A673 (cell line): ENCODE measurements around the gene DNASE2B. TPM values are rescaled to one million over a fixed set of nuclear protein-coding genes. Genes with fewer than 3 reads are reported as not detected.

Source experiments
- BruUV-seq: library from RNA; stranded (reverse); fragments of 400-500 nt; replicated peaks from 2 replicates; lab custom pipeline; 2021; lab: Mats Ljungman, UMichigan
- CTCF ChIA-PET: fragments of 300-600 bp; sonication (Branson Sonifier 250); formaldehyde crosslinking; loops from one replicate; lab custom pipeline; 2022; ENCODE audit warnings: antibody characterized with exemption; lab: Charles Lee
- POLR2A ChIA-PET: fragments of 300-600 bp; sonication (Branson Sonifier 250); formaldehyde crosslinking; loops from one replicate; lab custom pipeline; 2022; ENCODE audit warnings: antibody characterized with exemption; ENCODE audit not compliant: low non-redundant PET; lab: Charles Lee
- DNase-seq: peaks from one replicate; pipeline ENCODE4 v3.0.0-alpha.2; 2015; ENCODE audit warnings: low spot score
- H3K27ac ChIP-seq: fragments of 200-600 bp; sonication (generic); 2 replicates; pipeline ENCODE4 v1.5.1; 2016; ENCODE audit warnings: mixed run types, low read depth, mild to moderate bottlenecking, mixed read lengths, antibody characterized with exemption, low read length; ENCODE audit not compliant: poor library complexity, severe bottlenecking
- H3K27me3 ChIP-seq: fragments of 200-600 bp; sonication (generic); replicated peaks from 2 replicates; pipeline ENCODE4 v1.6.1; 2017; ENCODE audit warnings: mixed run types, low read depth, mild to moderate bottlenecking, mixed read lengths, antibody characterized with exemption, low read length; ENCODE audit not compliant: insufficient read depth, poor library complexity
- H3K36me3 ChIP-seq: fragments of 200-600 bp; sonication (generic); 2 replicates; pipeline ENCODE4 v1.6.1; 2016; ENCODE audit warnings: mixed run types, mild to moderate bottlenecking, mixed read lengths, antibody characterized with exemption, low read length; ENCODE audit not compliant: insufficient read depth, poor library complexity, severe bottlenecking
- H3K4me1 ChIP-seq: fragments of 200-600 bp; sonication (generic); 2 replicates; pipeline ENCODE4 v1.6.1; 2017; ENCODE audit warnings: mixed run types, mild to moderate bottlenecking, mixed read lengths, antibody characterized with exemption, low read length; ENCODE audit not compliant: insufficient read depth, poor library complexity, severe bottlenecking
- H3K4me3 ChIP-seq: fragments of 200-600 bp; sonication (generic); 2 replicates; pipeline ENCODE4 v1.5.1; 2016; ENCODE audit warnings: low read depth, mixed run types, mild to moderate bottlenecking, mixed read lengths, low read length; ENCODE audit not compliant: poor library complexity, severe bottlenecking
- H3K9me3 ChIP-seq: fragments of 200-600 bp; sonication (generic); 2 replicates; pipeline ENCODE4 v1.6.1; 2016; ENCODE audit warnings: mixed run types, low read depth, mild to moderate bottlenecking, mixed read lengths, antibody characterized with exemption, low read length; ENCODE audit not compliant: poor library complexity, severe bottlenecking
- EZH2 ChIP-seq: fragments of 200-600 bp; sonication (generic); IDR thresholded peaks from 2 replicates; pipeline ENCODE4 v1.6.1; 2017; ENCODE audit warnings: borderline replicate concordance, low read depth, mild to moderate bottlenecking, mixed read lengths, antibody characterized with exemption, low read length; ENCODE audit not compliant: poor library complexity, severe bottlenecking
- intact Hi-C: fragments of 100-400 bp; cut with micrococcal nuclease; formaldehyde crosslinking; loops from one replicate; pipeline ENCODE4 v1.10.0; 2022; ENCODE audit not compliant: unreplicated experiment
- total RNA-seq: library from RNA; stranded (reverse); gene quantifications from 2 replicates; pipeline ENCODE4 v1.2.3, GENCODE V29; 2021
- TF ChIP-seq, protein P1 (sequence below): fragments of 300-800, 200-600 bp; sonication (generic); conservative IDR thresholded peaks from 2 replicates; pipeline ENCODE4 v1.5.1; 2017; ENCODE audit warnings: low read depth, mild to moderate bottlenecking, antibody characterized with exemption, low read length, moderate library complexity, mixed read lengths

Gene DNASE2B
- total RNA-seq, 1 experiment from 2014 or later: not detected

GRCh38 chr1:84424513-84425149, 26.3 kb downstream of the DNASE2B start:
- BruUV-seq: no TSS peak
- no peak overlapping the region for H3K27ac ChIP-seq
- DNase-seq: no peak
- intact Hi-C loops: no loop called here
- H3K27me3 ChIP-seq: no peaks in the 10 kb centered on the region
- ChIA-PET CTCF (no interaction called here), POLR2A (no interaction called here)
- H3K36me3 ChIP-seq: no peaks in the 10 kb centered on the region
- H3K4me3 ChIP-seq: no peak overlapping the region
- H3K9me3 ChIP-seq: no peaks in the 10 kb centered on the region
- TF ChIP-seq EZH2: no peak
- TF ChIP-seq, protein P1, sequence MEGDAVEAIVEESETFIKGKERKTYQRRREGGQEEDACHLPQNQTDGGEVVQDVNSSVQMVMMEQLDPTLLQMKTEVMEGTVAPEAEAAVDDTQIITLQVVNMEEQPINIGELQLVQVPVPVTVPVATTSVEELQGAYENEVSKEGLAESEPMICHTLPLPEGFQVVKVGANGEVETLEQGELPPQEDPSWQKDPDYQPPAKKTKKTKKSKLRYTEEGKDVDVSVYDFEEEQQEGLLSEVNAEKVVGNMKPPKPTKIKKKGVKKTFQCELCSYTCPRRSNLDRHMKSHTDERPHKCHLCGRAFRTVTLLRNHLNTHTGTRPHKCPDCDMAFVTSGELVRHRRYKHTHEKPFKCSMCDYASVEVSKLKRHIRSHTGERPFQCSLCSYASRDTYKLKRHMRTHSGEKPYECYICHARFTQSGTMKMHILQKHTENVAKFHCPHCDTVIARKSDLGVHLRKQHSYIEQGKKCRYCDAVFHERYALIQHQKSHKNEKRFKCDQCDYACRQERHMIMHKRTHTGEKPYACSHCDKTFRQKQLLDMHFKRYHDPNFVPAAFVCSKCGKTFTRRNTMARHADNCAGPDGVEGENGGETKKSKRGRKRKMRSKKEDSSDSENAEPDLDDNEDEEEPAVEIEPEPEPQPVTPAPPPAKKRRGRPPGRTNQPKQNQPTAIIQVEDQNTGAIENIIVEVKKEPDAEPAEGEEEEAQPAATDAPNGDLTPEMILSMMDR: no peak
- H3K4me1 ChIP-seq: peaks cover 5% of the 10 kb centered on the region

DNA sequence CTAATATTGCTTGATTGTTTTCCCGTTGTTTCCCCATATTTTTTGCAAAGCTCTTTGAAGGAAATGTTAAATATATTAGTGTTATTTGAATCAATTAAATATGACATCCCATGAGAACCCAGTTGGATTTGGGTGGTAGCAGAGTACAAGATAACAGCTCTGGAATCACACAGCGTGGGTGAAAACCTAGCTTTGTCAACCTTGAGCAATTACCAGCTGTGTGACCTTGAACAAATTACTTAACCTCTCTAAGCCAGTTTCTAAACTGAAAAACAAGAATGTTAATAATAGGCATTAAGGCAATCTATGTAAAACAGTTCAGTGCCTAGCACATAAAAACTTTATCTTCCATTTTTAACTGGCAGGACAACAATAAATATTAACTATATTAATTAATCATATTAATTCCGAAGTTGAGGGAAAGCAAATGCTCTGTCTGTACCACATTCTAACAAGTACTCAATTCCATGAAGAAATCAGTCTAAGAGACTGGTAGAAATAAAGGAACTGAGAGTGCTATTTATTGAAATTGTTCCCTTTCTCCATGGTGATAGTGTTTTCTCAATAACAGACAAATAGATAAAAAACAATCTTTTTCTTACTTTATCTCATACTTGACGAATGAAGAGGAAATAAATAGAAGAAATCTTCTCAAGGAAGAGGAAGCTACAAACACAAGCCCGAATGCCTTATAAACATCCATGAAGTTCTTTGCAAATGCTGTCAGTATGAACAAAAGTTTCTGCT, 27.0 kb downstream of the DNASE2B start:
- CTCF ChIA-PET: no interaction called here

DNA sequence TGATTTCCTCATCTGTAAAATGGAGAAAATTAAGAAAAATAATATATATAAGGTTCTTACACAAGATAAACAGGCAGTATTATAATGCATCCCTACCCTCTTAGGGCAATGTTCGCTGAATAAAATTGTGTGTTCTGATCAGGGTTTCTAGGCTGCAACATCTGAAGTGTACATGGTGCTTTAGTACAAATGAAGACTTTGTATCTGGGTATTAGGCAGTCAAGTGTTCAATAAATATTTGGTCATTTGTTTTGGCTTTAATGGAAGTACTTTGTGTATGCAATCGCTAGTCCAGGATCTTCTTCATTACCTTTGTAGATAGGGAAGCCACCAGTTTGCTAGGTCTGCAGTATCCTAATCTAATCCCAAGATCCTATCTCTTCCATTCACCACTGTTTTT, 28.1 kb downstream of the DNASE2B start:
- peaks cover 5% of the 10 kb centered on the region for H3K4me1 ChIP-seq
- CTCF ChIA-PET: no interaction called here
- H3K27me3 ChIP-seq: no peaks in the 10 kb centered on the region
- no peaks in the 10 kb centered on the region for H3K9me3 ChIP-seq
- DNase-seq: no peak
- TF ChIP-seq, protein P1: no peak
- TF ChIP-seq EZH2: no peak
- no peaks in the 10 kb centered on the region for H3K36me3 ChIP-seq
- no TSS peak for BruUV-seq
- no peak overlapping the region for H3K27ac ChIP-seq
- intact Hi-C loops: no loop called here
- POLR2A ChIA-PET: no interaction called here
- H3K4me3 ChIP-seq: no peak overlapping the region

More for the DNA sequence above, 27.0 kb downstream of the DNASE2B start:
- Histone ChIP-seq H3K4me1 (peaks cover 5% of the 10 kb centered on the region), H3K9me3 (no peaks in the 10 kb centered on the region), H3K27me3 (no peaks in the 10 kb centered on the region), H3K4me3 (no peak overlapping the region), H3K36me3 (no peaks in the 10 kb centered on the region), H3K27ac (no peak overlapping the region)
- intact Hi-C loops: no loop called here
- no peak for DNase-seq
- POLR2A ChIA-PET: no interaction called here
- no TSS peak for BruUV-seq
- TF ChIP-seq EZH2: no peak
- TF ChIP-seq, protein P1: no peak
